ENCODE measurements around the gene F5.
"Not testable (repeated sequence)": the region's sequence is repeated elsewhere in the genome, so short reads cannot be mapped to it uniquely, and the experiment has no call there.

The F5 gene

DNA sequence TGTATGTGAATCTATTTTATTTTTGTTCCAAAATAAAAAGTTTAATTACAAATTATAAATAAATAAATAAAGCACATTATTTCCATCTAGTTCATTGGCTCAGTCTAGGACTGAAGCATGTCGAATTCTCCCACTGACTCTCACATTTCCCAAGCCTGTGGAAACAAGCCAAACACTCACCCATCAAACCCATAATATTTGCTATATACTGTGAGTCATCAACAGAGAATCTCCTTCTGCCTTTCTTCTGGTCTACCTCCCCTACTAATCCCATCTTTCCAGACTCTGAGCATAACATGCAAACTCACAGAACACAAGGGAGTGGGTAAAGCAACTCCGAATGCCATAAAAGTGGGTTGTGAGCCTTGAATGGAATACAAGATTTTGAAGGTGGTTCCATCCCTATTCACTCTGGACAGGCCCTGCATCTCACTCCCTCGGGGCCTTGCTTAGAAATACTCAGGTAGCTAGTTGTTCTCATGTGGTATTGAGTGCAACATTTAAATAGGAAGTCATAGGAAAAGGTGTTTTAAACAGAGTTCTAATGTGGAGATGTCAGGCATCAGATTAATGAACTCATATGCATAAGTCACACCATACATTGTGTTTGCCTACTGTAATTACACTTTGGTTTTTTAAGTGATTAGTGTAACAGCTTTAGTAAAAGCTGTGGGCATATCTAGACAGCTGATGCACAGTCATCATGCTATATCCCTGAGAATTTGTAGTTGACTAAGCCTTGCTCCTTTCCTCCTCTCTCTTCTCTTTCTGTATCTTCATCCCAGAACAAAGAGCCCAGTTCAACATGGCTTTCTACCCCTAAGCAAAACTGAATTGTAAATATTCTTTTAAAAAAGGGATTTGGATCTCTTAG lies 47.0 kb downstream of the F5 start:
- no peak for DNase-seq

DNA sequence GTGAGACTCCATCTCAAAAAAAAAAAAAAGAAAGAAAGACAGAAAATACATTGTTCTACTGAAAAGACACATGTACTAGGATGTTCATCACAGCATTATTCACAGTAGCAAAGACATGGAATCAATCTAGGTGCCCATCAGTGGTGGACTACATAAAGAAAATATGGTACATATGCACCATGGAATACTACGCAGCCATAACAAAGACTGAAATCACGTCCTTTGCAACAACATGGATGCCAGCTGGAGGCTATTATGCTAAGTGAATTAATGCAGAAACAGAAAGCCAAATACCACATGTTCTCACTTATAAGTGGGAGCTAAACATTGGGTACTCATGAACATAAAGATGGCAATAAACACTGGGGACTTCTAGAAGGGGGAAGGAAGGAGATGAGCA lies 51.6 kb downstream of the F5 start:
- DNase-seq: no peak

DNA sequence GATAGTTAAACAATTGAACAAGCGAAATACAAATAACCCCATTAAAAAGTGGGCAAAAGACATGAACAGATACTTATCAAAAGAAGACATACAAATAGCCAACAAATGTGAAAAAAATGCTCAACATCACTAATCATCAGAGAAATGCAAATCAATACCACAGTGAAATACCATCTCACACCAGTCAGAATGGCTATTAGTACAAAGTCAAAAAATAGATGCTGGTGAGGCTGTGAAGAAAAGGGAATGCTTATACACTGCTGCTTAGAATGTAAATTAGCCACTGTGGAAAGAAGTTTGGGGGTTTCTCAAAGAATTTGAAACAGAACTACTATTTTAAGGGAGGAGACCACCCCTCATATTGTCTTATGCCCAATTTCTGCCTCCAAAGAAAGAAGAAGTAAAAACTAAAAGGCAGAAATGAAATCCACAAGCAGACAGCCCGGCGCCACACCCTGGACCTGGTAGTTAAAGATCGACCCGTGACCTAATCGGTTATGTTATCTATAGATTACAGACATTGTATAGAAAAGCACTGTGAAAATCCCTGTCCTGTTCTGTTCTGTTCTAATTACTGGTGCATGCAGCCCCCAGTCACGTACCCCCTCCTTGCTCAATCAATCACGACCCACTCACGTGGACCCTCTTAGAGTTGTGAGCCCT lies 52.6 kb downstream of the F5 start:
- not testable (repeated sequence) for DNase-seq

GRCh38 chr1:169530448-169530847 lies 55.8 kb downstream of the F5 start:
- DNase-seq: no peak

DNA sequence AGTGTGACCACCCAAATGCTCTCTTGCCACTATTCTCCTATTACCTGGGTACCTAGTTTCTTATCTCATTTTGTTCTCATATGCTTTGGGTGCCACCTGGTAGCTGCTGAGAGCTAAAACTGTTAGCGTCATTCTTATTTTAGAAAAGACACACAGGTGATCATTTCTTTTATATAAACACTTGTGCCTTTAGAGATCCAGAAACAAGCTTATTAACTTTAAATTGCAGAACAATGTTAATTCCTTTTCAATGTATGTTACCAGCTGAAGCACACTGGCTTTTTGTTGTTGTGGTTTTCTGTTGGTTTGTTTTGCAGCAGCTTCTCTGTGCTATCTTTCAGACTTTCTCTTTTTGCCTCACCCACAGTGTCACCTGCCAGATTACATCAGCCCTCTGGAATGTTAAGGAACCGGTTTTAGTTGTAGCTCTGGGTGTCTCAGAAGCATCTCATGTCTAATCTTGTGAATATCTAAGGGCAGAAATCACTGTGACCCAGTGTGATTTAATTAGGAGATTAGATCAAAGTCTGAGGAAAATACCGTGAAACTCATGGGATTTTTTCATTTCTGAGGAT lies 57.1 kb downstream of the F5 start:
- no peak for DNase-seq

DNA sequence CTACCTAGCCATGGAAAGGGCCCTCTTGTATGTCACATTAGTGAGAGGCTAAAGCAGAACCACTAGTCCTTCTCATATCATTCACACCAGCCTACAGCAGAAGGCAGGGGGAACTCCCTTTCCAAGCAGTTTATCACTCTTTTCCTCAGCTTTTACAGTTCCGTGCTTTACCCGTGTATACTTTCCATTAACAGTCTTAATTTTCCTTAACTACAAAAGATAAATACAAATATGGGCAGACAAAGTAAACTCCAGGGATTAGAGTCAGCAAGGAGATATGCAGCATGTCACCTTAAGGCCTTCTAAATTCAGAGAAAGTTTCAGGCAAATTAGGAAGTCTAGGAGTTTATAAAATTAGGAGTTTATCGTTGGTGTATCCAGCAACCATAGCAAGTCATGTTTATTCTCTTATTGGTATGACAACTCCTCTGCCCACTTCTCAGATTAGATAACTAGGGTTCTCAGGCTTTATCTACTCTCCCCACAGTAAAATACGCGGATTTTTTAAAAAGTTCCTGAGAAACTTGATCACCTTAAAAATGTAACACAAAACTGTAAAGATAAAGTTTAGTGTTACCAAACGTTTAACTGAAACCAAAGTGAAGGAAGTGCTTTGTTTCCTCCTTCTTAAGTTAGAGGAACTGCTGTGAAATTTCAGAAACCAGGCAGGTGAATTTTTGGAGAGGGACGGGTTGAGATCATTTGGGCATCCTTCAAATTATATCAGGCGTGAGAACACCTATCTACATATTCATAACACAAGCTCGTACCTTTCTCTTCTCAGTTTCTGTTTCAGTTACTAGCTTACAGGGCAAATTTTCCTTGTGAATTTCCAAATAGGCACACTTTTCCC lies 57.8 kb downstream of the F5 start:
- no peak for DNase-seq

- DNase-seq: no peak
These were observed 58.6 kb downstream of the F5 start for GRCh38 chr1:169527451-169528214.

DNA sequence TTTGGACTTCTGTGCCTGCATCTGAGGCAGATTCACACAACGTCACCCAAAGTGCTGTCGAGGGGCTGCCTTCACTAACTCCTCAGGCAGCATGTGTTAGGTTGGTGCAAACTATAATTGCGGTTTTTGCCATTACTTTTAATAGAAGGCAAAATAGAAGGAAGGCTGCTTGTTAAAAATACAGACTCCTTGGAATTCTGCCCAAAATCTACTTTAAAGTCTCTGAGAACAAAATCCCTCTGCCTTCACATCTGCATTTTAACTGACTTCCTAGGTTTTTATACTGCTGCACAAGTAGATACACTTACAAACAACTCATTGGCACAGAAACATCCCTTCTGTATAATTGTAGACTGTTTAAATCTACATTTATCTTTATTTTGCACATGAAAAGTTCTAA lies 59.3 kb downstream of the F5 start:
- DNase-seq: no peak

DNA sequence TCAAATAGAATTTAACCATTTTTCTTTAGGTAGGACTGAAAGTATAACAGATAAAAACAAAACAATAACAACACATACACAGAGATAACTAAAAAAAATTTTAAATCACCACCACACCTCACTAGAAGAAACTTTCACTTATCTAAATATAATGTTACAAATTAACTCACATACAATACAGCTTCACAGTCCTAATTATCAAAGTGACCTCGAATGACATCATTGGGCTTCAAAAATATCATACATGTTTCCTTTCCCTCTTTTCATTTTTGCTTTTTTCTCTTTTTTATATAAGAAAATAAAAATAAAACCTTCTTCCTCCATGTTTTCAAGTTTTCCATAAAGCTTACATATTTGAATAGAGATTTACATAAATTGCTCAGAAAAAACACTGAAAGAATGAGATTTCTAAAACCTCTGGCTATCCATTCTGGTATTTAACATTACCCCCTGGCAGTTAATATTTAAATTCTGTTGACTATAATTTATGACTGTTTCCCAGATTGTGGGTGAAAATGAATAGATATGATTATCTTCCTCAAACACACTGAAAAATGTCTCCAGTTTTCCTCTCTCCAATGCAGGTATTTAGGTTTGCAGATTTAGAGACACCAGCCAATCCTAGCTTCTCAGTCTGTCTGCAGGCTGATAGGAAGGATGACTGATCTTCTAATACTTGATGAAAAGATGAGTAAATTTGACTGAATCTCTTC lies 60.0 kb downstream of the F5 start:
- no peak for DNase-seq

- DNase-seq: no peak
These were observed 60.9 kb downstream of the F5 start for GRCh38 chr1:169525391-169525790.

GRCh38 chr1:169523904-169524303 lies 62.4 kb downstream of the F5 start:
- DNase-seq: no peak

GRCh38 chr1:169521226-169521625 lies 65.1 kb downstream of the F5 start:
- no peak for DNase-seq

GRCh38 chr1:169517558-169518186 lies 68.6 kb downstream of the F5 start:
- no peak for DNase-seq

DNA sequence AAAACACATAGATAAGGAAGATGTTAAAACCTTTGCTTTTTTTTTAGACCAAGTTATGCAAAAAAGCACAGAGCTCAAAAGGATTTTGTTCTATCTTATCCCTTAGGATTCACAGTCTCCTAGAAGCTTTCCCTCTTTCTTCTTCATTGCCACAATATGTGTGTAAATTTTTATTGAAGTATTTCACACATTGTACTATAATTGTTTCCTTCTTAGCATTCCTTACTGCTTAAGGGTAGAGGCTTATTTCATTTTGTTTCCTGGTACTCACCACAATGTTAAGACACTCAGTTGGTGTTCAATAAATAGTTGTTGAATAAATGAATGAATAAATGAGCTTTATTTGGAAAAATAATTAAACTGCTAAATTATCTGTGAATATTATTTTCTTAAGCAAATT lies 70.6 kb downstream of the F5 start:
- DNase-seq: no peak

- DNase-seq: no peak
These were observed 71.6 kb downstream of the F5 start for GRCh38 chr1:169514566-169515270.

DNA sequence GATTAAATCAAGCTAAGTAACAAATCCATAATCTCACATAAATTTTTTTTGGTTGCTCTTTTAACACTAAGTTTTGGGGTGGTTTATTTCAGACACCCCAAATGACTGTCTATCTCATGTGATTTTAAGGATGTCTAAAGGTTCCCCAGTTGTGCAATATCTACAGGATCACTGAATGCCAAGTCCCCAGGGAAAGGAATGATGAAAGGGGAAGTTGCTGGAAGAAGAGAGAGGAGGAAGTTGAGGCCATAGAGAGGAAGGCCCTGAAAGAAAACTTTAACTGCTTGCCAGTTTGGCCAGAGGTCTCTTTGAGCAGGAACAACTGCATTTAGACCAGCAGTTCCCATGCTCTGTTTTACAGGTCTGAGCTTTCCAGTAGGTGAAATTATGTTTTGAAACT lies 73.1 kb downstream of the F5 start:
- DNase-seq: no peak

DNA sequence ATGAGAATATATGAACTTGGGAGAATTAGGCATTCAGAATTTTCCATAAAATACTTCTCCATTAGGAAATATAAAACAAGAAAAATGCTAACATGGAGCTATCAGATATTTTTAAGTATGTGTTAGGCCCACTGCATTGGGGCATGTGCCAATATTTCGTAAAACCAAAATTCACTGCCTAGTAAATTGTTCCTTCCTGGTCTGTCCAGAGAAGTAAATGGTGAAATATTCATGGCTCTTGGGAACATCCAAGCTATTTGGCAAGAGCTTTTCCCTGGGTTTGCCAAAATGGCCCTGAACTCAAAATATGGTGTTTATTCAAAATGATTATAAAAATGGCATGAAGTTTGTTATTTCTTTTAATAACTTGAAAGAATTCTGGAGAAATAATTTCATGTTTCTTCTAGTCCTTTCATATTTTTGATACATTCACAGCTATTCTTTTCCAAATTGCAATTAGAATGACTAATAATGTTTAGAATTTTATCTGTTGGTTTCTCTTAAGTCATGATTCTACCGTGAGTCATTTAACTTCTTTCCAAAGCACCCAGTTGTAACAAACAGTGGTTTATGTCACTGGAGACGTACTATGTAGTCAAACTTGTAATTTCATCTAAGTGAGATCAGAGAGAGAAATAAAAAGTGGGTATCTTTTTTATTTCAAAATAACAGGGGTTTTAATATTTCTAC lies 74.8 kb downstream of the F5 start:
- DNase-seq: no peak

- no peak for DNase-seq
These were observed 76.2 kb downstream of the F5 start for GRCh38 chr1:169510060-169510459.

- DNase-seq: no peak
These were observed 76.9 kb downstream of the F5 start for GRCh38 chr1:169509354-169509753.
